Motor neuron (in vitro differentiated cells): ENCODE data around the gene PGS1. TPM values are rescaled to one million over a fixed set of nuclear protein-coding genes. Genes with fewer than 3 reads are reported as not detected.

Experiments
- ATAC-seq, 8 experiments: fragments of 200-7000 bp; cut with Tn5 transposase; replicated peaks in 6 of 8; 2 replicates each; pipeline ENCODE4 v1.8.0; 2021; ENCODE audit warnings: mild to moderate bottlenecking in 8 of 8, moderate library complexity in 8 of 8
- H3K27ac ChIP-seq, 2 donors: fragments of 250-450 bp; sonication (Bioruptor Pico); 2 replicates each; pipeline ENCODE4 v1.9.0; 2021; ENCODE audit warnings: antibody characterized with exemption in 2 of 2, mild to moderate bottlenecking in 2 of 2, moderate library complexity in 1 of 2
- H3K4me1 ChIP-seq, 2 donors: fragments of 250-450 bp; sonication (Bioruptor Pico); replicated peaks in 1 of 2; 2 replicates each; pipeline ENCODE4 v1.6.1; 2021; ENCODE audit warnings: antibody characterized with exemption in 2 of 2, mild to moderate bottlenecking in 2 of 2, moderate library complexity in 1 of 2
- H3K4me3 ChIP-seq, 5 donors: fragments of 250-450 bp; sonication (Bioruptor Pico); 2 replicates each; pipeline ENCODE4 v1.9.0; 2021; ENCODE audit warnings: antibody characterized with exemption in 5 of 5, mild to moderate bottlenecking in 5 of 5, moderate library complexity in 4 of 5
- WGBS, 10 experiments: fragments of 450-650 bp; shearing (Covaris generic); methylation state at CpG; one replicate each; pipeline ENCODE4 v1.0.0; 2022; 5-methylcytosine and 5-hydroxymethylcytosine counted together
- in situ Hi-C, 9 experiments: fragments of 400-800 bp; cut with MboI; loops; one replicate each; pipeline ENCODE4 v1.15.0; 2021; ENCODE audit warnings: low sequenced_read_pairs in 9 of 9, low pct_unique_long_range_greater_than_20kb in 2 of 9; ENCODE audit not compliant: unreplicated experiment in 9 of 9
- total RNA-seq, 8 experiments: library from RNA; unstranded; fragments of 300-600 nt; gene quantifications; 2 replicates each; pipeline versions ENCODE4 v1.2.3 to v1.2.4, GENCODE V29; 2022

The PGS1 gene
- total RNA-seq, 8 experiments from 2014 or later, result 15.0 to 43.8 (median 22.0) TPM

DNA sequence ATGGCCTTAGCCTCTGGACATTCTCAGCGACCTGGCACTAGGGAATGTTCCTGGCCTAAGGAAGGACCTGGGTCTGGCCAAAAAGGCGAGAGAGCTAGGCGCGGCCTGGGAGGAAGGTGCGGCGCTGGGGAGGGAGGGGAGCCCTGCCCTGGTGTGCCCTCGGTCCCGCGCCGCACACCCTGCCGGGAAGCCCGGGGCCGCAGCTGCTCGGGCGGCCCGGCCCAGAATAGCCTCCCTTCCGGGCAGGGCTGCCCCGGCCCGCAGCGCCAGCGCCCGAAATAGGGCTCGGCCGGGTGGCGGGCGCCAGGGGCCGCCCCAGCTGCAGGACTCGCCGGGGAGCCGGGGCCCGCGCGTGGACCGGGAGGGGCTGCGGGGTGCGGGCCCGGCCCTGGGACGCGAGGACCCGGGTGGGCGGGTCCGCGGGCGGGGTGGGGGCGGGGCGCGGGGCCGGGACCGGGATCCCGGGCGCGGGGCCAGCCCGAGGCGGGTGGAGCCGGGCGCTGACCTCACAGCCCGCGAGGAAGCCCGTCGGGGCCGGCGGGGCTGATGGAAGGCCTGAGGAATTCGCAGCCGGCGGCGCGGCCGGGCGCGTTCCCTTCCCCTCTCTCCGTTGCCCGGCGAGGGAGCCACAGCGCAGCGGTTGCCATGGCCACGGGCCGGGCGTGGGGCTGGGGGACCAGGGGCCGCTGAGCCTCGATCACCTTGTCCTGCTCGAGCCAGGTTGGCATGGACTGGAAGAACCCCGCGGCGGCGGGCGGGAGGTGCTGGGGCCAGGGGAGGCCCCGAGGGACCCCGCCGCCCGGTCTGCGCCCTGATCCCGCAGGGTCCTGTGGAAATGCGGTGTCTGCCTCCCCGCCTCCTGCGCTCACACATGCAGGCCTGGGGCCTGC is 36.6 kb upstream of the PGS1 start:
- H3K4me3 ChIP-seq, result peak overlapping the region in 3 of 5 donors; percentile 4 to 14 (median 10)
- peak overlapping the region in 1 of 2 donors; percentile 21 for H3K27ac ChIP-seq
- peaks cover 0 to 26% of the 10 kb centered on the region in 2 donors for H3K4me1 ChIP-seq
- in situ Hi-C loops, result no loop called here
- peak; percentile 41 to 87 (median 83) for ATAC-seq
- WGBS, 10 experiments, result 7 to 47% (median 40%) methylated on average over 1 to 5 of the region's 95 CpGs; no CpG with 5 or more reads in 7 of the 10 experiments

DNA sequence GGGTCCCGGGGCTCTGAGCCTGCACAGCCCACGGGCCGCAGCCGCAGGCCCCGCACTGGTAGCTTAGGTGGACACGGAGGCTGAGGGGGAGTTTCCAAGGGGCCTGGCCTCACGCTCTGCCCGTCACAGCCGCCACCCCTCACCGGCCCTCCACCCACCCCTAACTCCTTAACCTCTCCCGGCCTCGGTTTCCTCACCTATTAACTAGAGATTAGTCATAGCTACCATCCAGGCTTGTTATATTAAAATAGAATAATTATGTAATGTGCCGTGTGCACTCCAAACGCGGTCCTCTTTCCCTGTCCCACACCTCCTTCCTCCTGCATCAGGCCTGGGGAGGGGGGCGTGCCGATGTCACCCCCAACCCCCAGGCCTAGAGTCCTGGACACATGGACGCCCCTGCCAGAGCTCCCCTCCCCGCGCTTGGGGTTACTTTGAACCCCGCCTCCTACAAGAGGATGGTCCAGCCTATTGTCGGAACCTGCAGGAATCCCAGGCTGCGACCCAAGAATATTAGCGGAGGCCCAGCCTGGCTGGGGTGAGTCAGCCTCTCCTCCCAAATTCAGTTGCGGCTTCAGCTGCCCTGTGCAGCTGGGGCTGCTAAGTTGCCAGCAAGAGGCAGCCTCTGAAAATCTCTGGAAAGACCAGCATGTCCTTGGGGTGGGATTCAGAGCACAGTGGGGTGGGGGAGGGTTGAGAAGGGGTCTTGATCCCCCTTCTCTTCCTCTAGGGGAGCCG is 35.8 kb upstream of the PGS1 start:
- in situ Hi-C loops, result no loop called here
- Histone ChIP-seq H3K4me3 (no peak overlapping the region), H3K4me1 (peaks cover 0 to 26% of the 10 kb centered on the region in 2 donors), H3K27ac (peak overlapping the region in 1 of 2 donors; percentile 28)
- ATAC-seq, result peak; percentile 6 to 55 (median 20)
- 17 to 80% (median 67%) methylated on average over 1 to 7 of the region's 26 CpGs; no CpG with 5 or more reads in 7 of the 10 experiments for WGBS, 10 experiments

DNA sequence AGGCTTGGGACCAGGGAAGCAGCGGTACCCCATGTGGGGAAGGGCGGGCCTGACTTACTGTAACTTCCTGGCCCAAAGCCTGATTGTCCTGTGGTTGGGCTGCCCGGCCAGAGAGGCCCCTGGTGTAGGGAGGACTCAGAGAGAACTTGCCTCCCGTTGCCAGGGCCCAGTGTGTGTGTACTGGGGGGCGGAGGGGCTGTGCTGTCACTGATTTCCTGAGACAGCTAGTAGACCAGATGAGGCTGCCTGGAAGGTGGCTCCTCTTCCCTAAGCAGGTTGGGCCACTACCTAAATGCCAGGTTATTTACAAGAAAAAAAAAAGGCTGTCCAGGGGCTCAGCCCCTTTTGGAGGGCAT is 35.3 kb upstream of the PGS1 start:
- ATAC-seq, result peak; percentile 8 to 55 (median 42)
- in situ Hi-C loops, result no loop called here
- Histone ChIP-seq H3K4me3 (no peak overlapping the region), H3K4me1 (peaks cover 0 to 26% of the 10 kb centered on the region in 2 donors), H3K27ac (no peak overlapping the region)
- WGBS, 10 experiments, result 0 to 72% (median 30%) methylated on average over 1 to 3 of the region's 5 CpGs; no CpG with 5 or more reads in 6 of the 10 experiments

DNA sequence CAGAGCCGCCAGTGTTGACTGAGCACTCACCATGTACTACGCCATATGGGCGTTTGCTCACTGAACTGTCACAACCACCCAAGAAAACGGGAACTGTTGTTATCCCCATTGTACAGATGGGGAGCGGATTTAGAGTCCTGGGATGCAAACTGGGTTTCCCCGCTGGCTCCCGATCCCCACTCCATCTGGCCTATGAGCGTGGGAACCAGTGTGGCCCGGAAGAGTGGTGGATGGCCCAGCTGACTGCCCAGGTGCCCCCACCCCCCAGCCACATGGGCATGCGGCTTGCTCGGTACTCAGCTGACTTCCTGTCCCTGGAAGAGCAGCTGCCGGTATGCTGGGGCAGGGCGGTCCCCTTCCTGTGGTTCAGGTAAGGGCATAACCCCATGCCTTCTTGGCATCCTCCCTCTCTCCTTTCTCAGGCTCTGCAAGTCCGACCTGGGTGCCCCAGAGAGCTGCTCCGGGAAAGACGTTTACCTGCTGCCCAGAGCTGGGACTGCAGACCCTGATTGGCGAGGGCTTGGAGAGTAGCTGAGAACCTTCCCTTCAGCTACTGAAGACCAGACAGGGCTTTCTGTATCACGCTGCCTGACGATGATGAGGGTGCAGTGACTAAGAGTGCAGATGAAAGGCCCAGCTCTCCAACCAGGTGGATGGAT is 34.8 kb upstream of the PGS1 start:
- Histone ChIP-seq H3K4me3 (no peak overlapping the region), H3K4me1 (peaks cover 0 to 24% of the 10 kb centered on the region in 2 donors), H3K27ac (no peak overlapping the region)
- WGBS, 10 experiments, result 40 to 100% (median 86%) methylated on average over 1 to 10 of the region's 19 CpGs; no CpG with 5 or more reads in 4 of the 10 experiments
- no peak for ATAC-seq
- in situ Hi-C loops, result no loop called here

DNA sequence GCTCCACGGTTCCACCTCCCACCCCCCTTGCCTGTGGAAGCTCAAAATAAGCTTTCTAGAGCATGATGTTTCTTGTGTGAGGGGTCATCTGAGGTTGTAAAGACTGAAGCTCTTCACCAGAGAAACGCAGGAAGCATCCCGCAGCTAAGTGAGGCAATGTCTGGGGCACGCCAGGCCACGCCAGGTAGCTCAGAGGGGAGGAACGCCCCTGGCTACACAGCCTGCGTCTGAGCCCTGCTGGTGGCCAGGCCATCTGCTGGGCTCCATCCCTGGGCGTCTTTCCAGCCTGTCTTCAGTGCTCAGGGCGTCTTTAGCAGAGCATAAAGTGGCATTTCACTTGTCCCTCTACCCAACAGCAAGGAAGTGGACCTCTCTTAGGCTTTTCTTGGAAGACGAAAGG is 33.8 kb upstream of the PGS1 start:
- in situ Hi-C loops, result no loop called here
- Histone ChIP-seq H3K4me1 (peaks cover 0 to 19% of the 10 kb centered on the region in 2 donors), H3K4me3 (no peak overlapping the region), H3K27ac (no peak overlapping the region)
- no peak for ATAC-seq
- 50 to 100% (median 90%) methylated on average over 1 to 6 of the region's 10 CpGs; no CpG with 5 or more reads in 5 of the 10 experiments for WGBS, 10 experiments

DNA sequence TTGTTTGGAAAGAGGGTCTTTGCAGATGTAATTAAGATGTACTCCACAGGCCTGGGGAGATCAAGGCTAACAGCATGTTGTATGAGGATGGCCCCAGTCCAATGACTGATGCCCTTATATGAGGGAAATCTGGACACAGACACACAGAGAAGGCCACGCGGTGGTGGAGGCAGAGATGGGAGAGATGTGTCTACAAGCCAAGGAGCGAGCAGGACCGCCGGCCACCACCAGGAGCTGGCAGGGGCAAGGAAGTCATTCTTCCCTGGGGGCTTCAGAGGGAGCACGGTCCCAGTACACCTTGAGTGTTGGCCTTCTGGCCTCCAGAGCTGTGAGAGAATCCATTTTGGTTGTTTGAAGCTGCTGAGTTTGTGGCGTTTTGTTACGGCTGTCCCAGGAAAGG is 33.3 kb upstream of the PGS1 start:
- Histone ChIP-seq H3K4me3 (no peak overlapping the region), H3K4me1 (peaks cover 0 to 19% of the 10 kb centered on the region in 2 donors), H3K27ac (no peak overlapping the region)
- no peak for ATAC-seq
- WGBS, 10 experiments, result 71 to 100% (median 94%) methylated on average over 2 to 6 of the region's 8 CpGs; no CpG with 5 or more reads in 3 of the 10 experiments
- in situ Hi-C loops, result no loop called here

DNA sequence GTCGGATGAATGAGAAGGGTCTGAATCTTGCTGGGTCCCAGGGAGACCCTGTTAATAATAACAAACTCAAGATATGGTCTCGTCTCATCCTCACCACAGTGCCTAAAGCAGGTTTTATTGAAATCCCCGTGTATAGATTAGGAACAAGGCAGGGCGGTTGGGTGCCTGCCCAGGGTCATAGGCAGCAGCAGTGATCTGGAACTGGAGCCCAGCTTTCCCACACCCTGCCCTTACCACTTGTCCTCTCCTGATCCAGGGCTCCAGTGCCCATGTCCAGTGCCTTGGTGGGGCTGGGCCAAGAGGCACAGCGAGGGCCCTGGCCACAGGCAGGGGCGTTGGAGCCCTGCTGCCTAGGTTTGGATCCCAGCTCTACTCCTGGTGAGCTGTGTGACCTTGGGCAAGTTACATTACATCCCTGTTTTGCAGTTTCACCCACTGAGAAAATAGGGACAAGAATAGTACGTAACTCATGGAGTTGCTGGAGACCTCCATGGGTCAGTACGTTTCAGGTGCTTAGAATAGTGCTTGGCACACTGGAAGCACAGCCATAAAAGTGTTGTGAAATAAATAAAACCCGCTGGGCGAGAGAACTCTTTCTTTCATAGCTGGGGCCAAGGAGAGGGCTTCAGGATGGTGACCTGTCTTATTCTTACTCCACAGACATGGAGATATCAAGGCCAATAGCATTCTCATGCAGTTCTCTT is 32.5 kb upstream of the PGS1 start:
- Histone ChIP-seq H3K27ac (no peak overlapping the region), H3K4me1 (peaks cover 0 to 19% of the 10 kb centered on the region in 2 donors), H3K4me3 (no peak overlapping the region)
- in situ Hi-C loops, result no loop called here
- 79 to 100% (median 88%) methylated on average over 1 to 6 of the region's 10 CpGs; no CpG with 5 or more reads in 1 of the 10 experiments for WGBS, 10 experiments
- no peak for ATAC-seq

DNA sequence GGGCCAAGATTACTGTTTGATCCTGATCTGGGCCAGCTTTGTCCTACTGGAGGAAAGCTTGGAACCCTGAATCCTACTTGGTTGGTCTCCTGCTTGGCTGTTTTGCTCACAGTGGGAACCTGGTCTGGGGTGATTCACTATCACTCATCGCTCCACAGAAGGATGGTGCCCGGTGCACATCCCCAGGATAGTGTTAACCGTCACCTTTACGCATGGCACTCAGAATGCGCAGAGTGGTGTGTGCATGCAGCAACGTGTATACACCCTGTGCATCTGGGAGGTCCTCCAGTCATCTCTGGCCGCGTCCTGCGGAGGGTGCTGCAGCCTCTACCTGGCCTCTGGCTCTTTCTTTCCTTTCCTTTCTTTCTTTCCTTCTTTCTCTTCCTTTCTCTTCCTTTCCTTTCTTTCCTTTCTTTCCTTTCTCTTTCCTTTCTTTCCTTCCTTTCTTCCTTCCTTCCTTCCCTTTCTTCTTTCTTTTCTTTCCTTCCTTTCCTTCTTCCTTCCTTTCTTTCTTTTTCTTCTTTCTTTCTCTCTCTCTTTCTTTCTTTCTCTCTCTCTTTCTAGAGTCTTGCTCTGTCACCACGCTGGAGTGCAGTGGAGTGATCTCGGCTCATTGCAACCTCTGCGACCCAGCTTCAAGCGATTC is 31.7 kb upstream of the PGS1 start:
- Histone ChIP-seq H3K27ac (no peak overlapping the region), H3K4me3 (no peak overlapping the region), H3K4me1 (peaks cover 5 to 22% of the 10 kb centered on the region in 2 donors)
- no peak for ATAC-seq
- WGBS, 10 experiments, result 76 to 97% (median 85%) methylated on average over 4 to 13 of the region's 13 CpGs
- in situ Hi-C loops, result no loop called here

DNA sequence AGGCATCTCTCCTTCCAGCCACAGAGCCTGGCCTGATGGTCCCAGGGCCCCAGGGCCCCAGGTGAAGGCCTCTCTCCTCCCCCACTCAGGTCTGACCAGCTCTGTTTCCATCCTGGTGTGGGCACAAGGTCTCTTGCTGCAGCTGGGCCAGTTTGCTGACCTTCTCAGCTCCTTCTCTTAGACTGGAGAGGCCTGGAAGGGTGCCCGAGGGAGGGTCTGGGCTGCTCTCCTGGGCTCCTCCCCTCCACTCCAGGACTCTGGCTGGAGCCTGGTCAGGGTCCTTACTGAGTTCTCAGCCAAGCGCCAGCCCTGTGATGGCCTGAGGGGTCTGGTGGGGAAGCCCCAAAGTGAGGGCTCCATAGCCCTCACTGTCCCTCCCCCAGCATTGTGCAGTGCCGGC is 31.0 kb upstream of the PGS1 start:
- Histone ChIP-seq H3K4me1 (peaks cover 8 to 23% of the 10 kb centered on the region in 2 donors), H3K27ac (no peak overlapping the region), H3K4me3 (no peak overlapping the region)
- 60% methylated on average over 1 of the region's 3 CpGs; no CpG with 5 or more reads in 9 of the 10 experiments for WGBS, 10 experiments
- in situ Hi-C loops, result no loop called here
- ATAC-seq, result no peak

DNA sequence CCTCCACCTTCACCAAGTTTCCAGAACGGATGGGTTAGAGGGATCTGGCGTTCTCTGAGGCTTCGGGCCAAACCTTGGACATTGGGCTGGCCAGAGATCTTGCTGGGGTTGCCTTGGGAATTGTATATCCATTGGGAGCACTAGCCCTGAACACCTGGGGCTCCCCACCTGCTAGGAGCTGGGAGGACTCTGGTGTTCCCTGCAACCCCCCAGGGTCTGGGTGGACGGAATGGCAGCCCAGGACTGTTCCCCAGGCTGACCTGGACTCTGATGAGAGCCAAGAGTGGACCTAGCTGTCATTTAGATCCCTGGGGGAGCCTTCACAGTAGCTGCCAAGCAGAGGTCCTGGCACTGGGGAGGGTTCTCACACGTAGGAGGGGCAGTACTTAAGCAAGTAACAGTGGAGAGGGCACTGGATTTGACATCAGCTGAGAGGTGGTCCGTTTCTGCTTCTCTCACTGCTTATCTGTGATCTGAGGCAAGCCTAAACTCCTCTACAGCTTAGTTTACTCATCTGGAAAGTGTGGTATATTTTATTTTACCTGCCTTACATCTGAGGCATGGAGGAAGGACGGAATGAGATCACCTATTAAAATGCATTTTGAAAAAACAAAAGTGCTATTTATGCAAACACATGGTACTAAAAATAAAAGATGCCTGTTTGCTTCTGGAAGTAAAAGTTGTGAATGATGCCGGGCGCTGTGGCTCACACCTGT is 30.2 kb upstream of the PGS1 start:
- Histone ChIP-seq H3K27ac (no peak overlapping the region), H3K4me1 (peaks cover 10 to 18% of the 10 kb centered on the region in 2 donors), H3K4me3 (no peak overlapping the region)
- no peak for ATAC-seq
- 67 to 100% (median 77%) methylated on average over 2 to 8 of the region's 9 CpGs; no CpG with 5 or more reads in 2 of the 10 experiments for WGBS, 10 experiments
- in situ Hi-C loops, result no loop called here

DNA sequence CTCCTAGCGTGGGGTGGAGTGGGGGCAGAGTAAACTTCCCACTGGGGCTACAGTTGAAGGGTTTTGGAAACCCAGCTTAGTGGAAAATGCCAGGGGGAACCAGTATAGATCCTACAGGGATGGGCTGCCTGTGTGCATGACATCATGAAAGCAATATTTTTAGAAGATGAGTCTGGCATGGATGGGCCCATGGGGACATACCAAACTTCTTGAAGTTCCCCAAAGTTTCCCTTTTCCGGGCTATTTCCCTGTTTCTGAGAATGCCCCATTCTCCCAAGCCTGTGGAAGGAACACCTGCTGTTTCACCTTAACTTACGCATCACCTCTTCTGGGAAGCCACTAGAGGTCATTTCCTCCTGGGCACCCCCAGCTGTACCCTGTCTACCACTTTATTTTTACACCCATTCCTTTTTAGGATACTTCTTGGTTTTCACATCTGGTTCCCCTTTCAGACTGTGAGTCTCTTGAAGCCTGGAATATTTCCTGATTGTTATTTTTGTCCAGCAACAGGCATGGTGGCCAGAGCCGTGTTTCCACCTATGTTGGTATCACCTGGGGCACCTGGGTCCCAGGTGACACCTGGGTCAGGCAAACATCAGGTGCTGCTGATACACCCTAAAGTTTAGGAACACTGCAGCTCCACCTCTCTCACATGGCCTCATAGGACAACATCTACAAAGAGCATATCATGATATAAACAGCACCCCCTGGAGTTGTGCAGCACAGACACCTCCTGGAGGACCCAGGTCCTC is 28.4 kb upstream of the PGS1 start:
- in situ Hi-C loops, result no loop called here
- Histone ChIP-seq H3K4me3 (no peak overlapping the region), H3K27ac (no peak overlapping the region), H3K4me1 (peaks cover 13 to 20% of the 10 kb centered on the region in 2 donors)
- 29 to 96% (median 70%) methylated on average over 1 to 4 of the region's 4 CpGs; no CpG with 5 or more reads in 3 of the 10 experiments for WGBS, 10 experiments
- ATAC-seq, result no peak
